Prostate gland (tissue), 2 donors: Measurements from ENCODE around the gene AUTS2. TPM values are rescaled to one million over a fixed set of nuclear protein-coding genes. Genes with fewer than 3 reads are reported as not detected.

Experiments
- DNase-seq: peaks from one replicate; pipeline ENCODE4 v3.0.0-alpha.2; 2019; ENCODE audit warnings: low spot score
- H3K27ac ChIP-seq, 2 donors: fragments of 200-600 bp; sonication (generic); 2 replicates each; pipeline ENCODE4 v1.5.1; 2017 to 2019
- H3K27me3 ChIP-seq: fragments of 200-600 bp; sonication (generic); replicated peaks from 2 replicates; pipeline ENCODE4 v1.5.1; 2019; ENCODE audit not compliant: insufficient read depth
- H3K36me3 ChIP-seq, 2 donors: fragments of 200-600 bp; sonication (generic); 1 replicate in 1 of 2; 2 replicates in 1 of 2; pipeline versions ENCODE4 v1.5.1 to v1.8.1; 2017 to 2019
- H3K4me1 ChIP-seq: fragments of 200-600 bp; sonication (generic); replicated peaks from 2 replicates; pipeline ENCODE4 v1.5.1; 2019
- H3K4me3 ChIP-seq, 2 donors: fragments of 200-600 bp; sonication (generic); 2 replicates each; pipeline ENCODE4 v1.5.1; 2017 to 2019
- H3K9me3 ChIP-seq: fragments of 200-600 bp; sonication (generic); 2 replicates; pipeline ENCODE4 v1.5.1; 2017
- POLR2A ChIP-seq: fragments of 450-650 bp; IDR thresholded peaks from one replicate; pipeline ENCODE4 v1.6.1; 2016; ENCODE audit warnings: antibody characterized with exemption, mild to moderate bottlenecking
- POLR2AphosphoS5 ChIP-seq: sonication (generic); formaldehyde crosslinking; IDR thresholded peaks from one replicate; pipeline ENCODE4 v1.6.1; 2017; ENCODE audit warnings: antibody characterized with exemption
- WGBS: methylation state at CpG from one replicate; pipeline ENCODE4 v1.1.5; 2018; 5-methylcytosine and 5-hydroxymethylcytosine counted together
- intact Hi-C: fragments of 100-400 bp; cut with DNase I; formaldehyde crosslinking; loops from one replicate; pipeline ENCODE4 v1.14.2; 2022
- total RNA-seq, 2 donors: library from RNA; depleted of rRNA; stranded (reverse); fragments of >200 nt; gene quantifications; one replicate each; pipeline ENCODE4 v1.1.0, GENCODE V29; 2016
- TF ChIP-seq, protein P1 (sequence below), 4 experiments: fragments of 200-600 bp in 2 of 4; fragments of 450-650 bp in 2 of 4; sonication (generic) in 2 of 4; IDR thresholded peaks; 1 replicate in 3 of 4; 2 replicates in 1 of 4; pipeline ENCODE4 v1.5.1; 2016 to 2019; ENCODE audit warnings: antibody characterized with exemption in 4 of 4, mild to moderate bottlenecking in 2 of 4, moderate library complexity in 2 of 4

AUTS2 gene
- total RNA-seq, 2 donors from 2014 or later: 25.0 to 55.2 TPM

DNA sequence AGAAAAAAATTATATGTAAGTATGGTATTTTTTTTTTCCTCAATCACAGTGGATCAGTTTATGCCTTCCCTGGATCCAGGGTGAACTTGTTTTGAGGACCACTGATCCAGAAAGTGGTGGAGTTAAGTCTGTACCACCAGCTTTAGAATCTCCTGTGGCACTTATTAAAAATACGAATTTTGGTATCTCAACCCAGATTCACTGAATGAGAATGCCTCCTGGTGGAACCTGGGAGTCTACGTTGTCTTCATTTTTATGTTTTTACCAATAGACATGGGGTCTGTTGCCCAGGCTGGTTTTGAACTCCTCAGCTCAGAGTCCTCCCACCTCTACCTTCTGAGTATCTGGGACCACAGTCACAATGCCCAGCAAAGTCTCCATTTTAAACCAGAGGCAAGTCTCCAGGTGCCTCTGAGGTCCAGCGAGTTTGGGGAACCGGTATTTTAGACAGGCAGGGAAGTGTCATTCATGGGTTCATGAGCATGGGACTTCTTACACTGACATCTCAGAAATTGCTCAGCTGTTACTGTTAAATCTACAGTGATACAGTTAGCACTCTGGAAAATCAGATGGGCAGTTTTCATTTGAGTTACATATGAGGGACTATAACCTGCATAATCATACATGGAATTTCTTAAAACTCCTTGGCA lies 200.9 kb downstream of the AUTS2 start:
- WGBS: 84% methylated on average over 4 of the region's 4 CpGs

DNA sequence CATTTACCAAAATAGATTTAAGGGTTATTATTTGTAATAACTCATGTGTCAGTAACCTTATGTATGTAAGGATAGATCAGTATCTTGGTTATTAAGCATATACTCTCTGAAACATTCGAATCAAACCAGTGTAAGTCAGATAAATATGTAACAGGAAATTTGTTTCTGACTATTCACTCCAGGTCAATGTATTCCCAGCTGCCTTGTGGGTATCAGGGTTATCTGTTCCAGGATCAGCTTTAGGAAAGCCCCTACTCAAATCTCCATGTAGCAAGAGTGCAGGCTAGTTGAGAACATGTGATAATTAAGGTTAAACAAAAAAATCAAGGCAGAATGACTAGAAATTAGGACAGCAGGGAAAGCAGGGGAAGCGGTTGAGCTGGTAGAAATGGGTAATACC lies 201.7 kb downstream of the AUTS2 start:
- H3K36me3 ChIP-seq: no peaks in the 10 kb centered on the region
- no peaks in the 10 kb centered on the region for H3K27me3 ChIP-seq
- H3K27ac ChIP-seq: no peak overlapping the region
- intact Hi-C loops: no loop called here
- no peak overlapping the region for H3K4me3 ChIP-seq
- 72% methylated on average over 2 of the region's 2 CpGs for whole genome bisulfite sequencing
- TF ChIP-seq POLR2AphosphoS5 (no peak), POLR2A (no peak)
- TF ChIP-seq, protein P1, sequence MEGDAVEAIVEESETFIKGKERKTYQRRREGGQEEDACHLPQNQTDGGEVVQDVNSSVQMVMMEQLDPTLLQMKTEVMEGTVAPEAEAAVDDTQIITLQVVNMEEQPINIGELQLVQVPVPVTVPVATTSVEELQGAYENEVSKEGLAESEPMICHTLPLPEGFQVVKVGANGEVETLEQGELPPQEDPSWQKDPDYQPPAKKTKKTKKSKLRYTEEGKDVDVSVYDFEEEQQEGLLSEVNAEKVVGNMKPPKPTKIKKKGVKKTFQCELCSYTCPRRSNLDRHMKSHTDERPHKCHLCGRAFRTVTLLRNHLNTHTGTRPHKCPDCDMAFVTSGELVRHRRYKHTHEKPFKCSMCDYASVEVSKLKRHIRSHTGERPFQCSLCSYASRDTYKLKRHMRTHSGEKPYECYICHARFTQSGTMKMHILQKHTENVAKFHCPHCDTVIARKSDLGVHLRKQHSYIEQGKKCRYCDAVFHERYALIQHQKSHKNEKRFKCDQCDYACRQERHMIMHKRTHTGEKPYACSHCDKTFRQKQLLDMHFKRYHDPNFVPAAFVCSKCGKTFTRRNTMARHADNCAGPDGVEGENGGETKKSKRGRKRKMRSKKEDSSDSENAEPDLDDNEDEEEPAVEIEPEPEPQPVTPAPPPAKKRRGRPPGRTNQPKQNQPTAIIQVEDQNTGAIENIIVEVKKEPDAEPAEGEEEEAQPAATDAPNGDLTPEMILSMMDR (IDR thresholded peaks at IDR 0.05): no peak
- no peaks in the 10 kb centered on the region for H3K9me3 ChIP-seq
- no peak for DNase-seq
- H3K4me1 ChIP-seq: no peaks in the 10 kb centered on the region

More for the DNA sequence above, 200.9 kb downstream of the AUTS2 start:
- no peaks in the 10 kb centered on the region for H3K9me3 ChIP-seq
- H3K4me3 ChIP-seq: no peak overlapping the region
- H3K27me3 ChIP-seq: no peaks in the 10 kb centered on the region
- TF ChIP-seq POLR2A: no peak
- TF ChIP-seq, protein P1 (IDR thresholded peaks at IDR 0.05): no peak
- TF ChIP-seq POLR2AphosphoS5: no peak
- H3K27ac ChIP-seq: no peak overlapping the region
- intact Hi-C loops: no loop called here
- no peak for DNase-seq
- H3K36me3 ChIP-seq: no peaks in the 10 kb centered on the region
- no peaks in the 10 kb centered on the region for H3K4me1 ChIP-seq

DNA sequence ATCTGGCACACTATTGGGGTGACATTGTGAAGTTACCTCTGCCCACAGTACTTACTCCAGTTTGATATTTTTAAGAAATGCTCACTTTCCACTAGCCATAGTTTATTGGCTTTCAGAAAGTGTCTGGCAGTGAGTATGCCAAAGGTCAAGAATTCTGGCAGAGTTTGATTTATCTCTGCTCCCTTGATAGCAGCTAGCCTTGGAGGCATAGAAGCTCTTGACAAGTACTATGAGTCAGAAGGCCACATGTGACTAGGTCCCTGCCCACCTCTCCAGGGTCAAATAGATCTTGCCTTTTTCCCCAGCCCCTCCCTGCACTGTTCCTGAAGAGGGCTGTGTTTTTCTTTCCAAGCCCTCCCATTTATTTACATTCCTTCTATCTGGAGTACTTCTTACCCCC lies 202.2 kb downstream of the AUTS2 start:
- DNase-seq: no peak
- H3K27me3 ChIP-seq: no peaks in the 10 kb centered on the region
- no peaks in the 10 kb centered on the region for H3K9me3 ChIP-seq
- intact Hi-C loops: no loop called here
- H3K4me1 ChIP-seq: no peaks in the 10 kb centered on the region
- H3K27ac ChIP-seq: no peak overlapping the region
- no peak overlapping the region for H3K4me3 ChIP-seq
- no peaks in the 10 kb centered on the region for H3K36me3 ChIP-seq
- no peak for TF ChIP-seq POLR2A
- TF ChIP-seq, protein P1 (IDR thresholded peaks at IDR 0.05): no peak
- no peak for TF ChIP-seq POLR2AphosphoS5

DNA sequence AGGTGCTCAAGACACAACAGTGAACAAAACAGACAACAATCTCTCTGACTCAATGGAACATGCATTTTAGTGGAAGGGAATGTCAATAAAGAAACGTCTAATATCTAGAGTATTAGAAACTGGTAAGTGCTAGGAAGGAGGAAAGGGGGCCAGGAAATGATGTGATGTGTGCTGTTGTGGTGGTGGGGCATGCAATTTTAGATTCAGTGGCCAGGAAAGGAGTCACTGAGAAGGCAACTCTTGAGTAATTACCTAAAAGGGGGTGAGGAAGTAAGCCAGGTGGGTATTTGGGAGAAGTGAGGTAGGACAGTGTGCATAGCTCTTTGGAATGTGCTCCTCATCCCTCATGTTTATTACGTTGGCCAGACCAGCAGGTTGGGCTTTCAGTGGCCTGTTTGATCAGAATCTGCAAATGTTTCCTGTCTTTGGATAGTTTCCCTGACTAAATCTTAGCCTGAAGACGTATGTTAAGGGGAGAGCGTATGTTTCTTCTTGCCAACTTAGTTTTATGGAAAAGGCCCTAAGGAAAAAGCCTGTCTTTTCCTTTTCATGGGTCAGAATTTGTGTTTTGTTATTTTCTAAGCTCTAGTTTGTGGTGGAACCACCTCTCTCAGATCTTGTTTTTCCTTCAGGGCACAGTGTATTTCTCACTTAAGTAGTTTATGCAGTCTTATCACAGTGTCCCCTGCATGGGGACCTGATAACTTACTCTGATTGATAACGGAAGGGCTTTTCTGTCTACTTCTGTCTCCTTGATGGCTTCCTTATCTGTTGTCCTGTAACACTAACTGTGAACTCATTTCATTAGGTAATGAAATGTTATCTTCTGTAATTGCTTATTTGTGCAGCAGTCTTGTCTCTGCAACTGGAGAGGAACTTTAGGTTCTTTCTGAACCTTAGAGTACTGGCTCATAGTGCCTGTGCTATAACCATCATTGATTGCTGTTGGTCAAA lies 203.7 kb downstream of the AUTS2 start:
- no peak for DNase-seq
- Histone ChIP-seq H3K27me3 (no peaks in the 10 kb centered on the region), H3K4me1 (no peaks in the 10 kb centered on the region), H3K36me3 (no peaks in the 10 kb centered on the region), H3K9me3 (no peaks in the 10 kb centered on the region), H3K4me3 (no peak overlapping the region), H3K27ac (no peak overlapping the region)
- intact Hi-C loops: no loop called here
- TF ChIP-seq, protein P1 (IDR thresholded peaks at IDR 0.05): no peak
- no peak for TF ChIP-seq POLR2A
- TF ChIP-seq POLR2AphosphoS5: no peak
- WGBS: 39% methylated on average over 5 of the region's 5 CpGs
